NCI-H524 (cell line): ENCODE measurements around the gene SPO11.

Source experiments
- DNase-seq, 2 experiments: peaks; one replicate each; lab custom pipeline; 2025; lab: John Stamatoyannopoulos, UW

The SPO11 gene

DNA sequence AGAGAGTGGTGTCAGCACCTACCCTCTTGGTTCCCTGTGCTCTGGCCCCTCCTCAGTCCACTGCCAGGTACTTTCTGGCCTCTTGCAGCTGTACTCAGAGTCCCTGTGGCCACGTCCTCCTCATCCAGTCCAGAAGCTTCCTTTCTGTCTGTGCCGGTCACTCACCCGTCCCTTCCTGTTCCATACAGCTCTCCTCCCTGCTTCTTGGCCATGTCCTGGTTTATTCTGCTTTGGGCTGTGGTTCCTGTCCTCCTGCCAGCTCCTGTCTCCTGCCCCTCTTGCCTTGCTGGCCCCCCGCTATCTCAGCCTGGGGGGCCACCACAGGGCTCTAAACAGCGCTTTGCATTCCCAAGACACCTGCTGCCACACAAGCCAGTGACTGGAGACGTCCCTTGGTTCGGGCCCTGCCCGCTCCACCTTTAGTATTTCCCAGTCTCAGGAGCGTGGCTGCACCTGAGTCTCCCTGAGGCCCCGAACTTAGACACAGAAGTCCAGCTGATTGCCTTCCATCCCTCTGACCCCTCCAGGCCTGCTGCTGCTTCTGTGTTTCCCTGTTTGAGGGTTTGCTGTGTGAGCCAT is 46.1 kb downstream of the SPO11 start:
- DNase-seq: no peak

DNA sequence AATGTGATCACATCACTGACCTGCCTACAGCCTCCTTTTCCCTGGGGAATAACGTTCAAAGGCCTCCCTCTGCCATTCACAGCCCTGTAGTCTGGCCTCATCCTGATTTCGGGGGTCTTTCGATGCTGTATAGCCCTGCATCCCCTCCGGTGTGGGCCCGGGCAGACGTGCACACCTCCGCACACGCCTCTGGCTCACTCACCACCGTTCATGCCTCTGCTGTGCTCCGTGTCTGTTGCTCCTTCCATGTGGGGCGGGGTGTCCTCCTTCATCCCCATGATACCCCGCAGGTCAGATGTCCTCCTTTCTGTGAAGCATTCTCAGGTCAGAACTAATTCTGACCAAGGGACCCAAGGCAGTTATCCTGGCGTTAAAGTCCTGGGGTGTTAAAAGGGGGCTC is 47.7 kb downstream of the SPO11 start:
- no peak for DNase-seq

DNA sequence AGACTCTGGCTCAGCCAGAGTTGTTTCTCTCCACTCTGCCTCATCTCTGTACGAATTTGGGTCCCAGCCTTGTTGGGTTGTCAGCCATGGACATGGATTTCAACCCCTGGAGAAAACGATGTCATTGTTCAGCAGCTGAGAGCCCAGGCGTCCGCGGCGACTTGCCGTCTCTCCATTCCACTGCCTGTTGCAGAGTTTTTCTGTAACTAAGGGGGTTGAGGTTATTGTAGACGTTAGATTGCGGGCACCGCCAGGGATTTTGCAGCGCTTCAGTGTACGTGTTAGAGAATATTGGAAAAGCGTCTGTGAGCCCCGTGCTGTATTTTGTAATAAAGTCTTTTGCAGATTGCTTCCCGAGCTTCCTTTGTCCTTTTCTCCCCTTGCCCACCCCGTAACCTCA is 48.5 kb downstream of the SPO11 start:
- DNase-seq: no peak

DNA sequence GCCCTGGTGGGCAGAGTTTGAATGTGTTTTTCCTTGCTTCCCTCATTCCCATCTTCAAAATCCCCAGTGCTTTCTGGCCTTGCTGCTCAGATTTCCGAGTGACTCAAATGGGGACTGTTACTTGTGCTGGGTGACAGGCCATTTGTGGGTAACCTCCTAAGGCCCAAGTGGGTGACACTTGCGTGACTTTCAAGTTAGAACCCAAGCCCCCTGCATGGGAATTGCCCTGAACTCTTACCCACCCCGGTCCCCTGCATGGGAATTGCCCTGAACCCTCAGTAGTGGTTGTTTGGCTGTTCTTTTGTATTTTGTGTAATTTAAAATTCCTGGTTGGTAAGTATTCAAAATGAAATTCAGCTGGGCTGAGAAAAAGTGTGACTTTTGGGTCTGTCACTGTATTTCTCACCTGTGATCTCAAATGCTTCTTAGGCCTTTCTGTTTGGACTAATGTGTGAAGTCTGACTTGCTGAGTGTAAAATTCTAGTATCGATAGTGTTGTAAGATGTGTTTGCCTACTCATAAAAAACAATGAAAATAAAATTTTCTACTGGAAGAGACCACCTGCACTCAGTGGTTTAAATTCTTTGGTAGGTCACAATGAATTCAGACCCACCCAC is 49.2 kb downstream of the SPO11 start:
- no peak for DNase-seq

DNA sequence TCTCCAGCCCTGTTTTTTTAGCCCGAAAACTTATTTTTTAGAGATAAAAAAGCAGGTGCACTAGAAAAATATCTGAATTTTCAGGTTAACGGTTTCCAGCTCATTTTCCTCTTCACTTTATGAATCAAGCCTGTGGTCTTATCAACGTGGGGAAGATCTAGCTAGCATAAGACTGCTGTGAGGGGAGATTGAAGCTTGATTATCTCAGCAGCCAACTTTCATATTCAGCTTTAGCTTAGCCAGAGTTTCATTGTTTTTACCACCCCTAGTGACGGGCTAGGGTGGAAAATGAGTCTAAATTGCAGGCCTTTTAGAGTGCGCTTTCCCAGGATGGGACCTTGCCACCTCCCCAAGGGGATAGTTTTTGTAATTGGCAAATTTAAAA is 49.7 kb downstream of the SPO11 start:
- DNase-seq: no peak

DNA sequence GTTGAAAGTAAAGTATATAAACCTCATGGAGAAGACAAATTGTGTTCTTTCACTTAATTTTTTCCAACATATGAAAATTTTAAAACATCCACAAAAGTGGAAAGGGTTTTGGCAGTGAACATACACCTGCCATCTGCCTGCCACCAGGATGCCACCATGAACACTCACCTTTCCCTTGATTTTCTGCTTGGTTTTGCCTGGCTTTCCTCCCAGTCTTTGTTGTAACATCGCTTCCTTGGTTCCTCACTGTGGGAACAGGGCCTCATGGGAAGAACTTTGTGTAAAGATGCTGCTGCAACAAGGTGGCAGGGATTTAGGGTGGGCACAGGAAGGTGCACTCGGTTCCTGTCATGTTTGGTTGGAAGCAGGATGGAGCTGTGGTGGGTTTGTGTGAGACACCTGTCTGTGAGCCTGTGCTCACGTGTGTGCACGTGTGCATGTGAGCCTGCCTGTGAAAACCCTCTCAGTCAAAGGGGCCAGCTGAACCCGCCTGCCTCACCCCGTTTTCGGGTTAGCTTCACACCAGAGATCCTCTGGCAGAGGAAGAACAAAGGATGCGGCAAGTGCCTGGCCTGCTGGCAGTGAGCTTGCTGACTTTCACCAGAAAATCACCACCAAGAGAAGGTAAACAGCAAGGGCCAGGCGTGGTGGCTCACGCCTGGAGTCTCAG is 50.6 kb downstream of the SPO11 start:
- DNase-seq: no peak

DNA sequence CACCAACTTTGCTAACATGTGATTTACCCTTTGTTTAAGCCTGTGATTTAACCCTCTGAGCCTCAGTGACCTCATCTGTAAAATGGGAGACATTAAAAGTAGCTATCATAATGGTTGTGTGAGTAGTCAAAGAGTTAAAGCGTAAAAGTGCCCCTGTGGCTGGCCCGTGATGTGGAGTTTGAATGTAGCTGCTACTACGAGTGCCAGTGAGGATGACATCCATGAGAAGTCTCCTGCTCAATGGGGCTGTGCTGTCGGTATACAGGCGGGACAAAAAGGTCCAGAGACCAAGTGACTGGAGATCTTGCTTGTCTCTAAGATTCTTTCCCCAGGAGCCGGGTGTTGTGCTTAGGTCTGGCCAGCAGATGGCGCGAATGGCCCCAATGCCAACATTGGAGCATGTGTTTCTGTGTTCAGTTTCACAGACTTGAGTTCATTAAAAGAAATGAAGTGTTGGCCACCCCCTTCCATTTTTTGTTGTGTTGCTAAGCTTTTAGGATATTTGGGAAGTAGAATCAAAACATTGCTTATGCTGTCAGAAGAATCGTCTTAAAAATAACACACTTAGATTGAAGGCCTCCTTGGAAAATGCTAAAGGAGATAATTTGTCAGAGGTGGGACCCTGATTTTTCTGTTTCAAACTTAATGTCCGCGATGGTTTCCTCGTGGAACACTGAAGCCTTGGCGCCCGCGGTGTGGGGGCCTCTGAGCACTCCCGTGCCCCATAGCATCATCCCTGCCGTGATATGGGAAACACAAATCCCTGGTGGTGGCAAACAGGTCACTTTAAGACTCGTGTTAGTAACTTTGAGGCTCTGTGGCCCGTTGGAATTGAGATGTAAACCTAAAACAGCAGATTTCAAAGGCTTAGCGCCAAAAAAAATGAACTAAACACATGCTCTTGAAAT is 52.2 kb downstream of the SPO11 start:
- peak; percentile 22 to 55 for DNase-seq

DNA sequence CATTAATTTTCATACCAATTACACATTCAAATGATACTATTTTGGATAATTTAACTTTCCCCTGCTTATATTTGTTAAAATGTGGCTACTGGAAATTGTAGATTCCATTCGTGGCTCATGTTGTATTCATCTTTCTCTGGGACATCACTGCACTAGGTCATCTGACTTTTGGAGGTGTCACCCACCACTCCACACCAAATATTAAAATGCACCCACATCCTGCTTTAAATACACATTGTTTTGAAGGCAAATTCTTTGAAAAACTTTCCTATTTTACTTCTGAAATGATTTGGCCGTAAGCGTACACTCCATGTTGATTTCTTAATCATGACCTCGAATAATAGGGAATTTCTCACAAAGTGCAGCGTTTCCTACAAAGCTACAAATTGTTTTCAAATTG is 52.9 kb downstream of the SPO11 start:
- DNase-seq: no peak

DNA sequence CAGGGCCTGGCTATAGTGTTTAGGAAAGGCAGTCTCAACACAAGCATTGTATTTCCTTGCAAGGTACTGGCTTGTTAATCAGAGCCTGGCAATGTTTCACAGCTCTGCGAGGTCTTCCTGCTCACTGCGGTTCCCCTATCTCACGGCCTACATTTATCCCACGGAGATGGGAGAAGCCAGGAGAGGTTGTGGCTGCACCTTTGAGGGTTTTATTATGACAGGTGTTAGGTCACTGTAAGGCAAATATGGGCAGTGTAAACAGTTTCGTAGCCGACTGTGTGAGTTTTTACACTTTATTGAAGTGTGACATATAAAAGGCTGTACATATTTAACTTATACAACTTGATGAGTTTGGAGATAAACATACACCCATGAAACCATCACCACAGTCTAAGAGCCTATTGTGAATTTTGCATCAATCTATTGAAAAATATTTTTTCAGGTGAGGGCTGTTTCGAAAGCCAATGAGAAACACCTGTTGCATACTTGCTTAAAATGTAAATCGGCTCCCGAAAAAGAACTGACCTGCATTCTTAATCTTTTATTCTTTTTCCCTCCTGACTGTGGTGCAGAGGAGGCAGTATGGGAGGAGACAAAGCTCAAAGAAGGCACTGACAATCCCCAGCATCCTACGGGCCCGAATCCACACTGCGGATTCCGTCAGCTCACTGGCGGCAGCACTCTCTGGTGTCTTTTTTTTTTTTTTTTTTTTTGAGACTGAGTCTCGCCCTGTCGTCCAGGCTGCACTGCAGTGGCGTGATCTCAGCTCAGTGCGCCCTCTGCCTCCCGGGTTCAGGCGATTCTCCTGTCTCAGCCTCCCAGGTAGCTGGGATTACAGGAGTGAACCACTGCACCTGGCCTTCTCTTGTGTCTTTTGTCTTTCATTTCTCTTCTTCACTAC is 54.1 kb downstream of the SPO11 start:
- no peak for DNase-seq

DNA sequence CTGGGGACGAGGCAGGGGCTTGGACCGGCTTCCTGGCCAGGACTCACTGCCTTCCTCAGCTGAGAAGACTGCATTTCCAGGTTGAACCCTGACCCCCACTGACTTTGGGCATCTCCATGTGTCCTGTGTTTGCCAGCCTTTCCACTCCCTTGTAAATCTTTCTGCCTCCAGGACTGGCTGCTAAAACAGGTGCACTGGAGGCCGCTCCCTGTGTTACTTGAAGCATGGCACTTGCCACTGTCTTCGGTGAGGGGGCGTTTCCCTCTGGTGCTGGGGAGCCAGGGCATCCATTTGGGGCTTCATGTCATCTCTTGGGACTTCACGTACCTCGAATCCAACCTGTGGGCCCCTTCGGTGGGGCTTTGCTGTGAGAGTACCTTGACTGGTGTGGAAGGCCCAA is 54.9 kb downstream of the SPO11 start:
- DNase-seq: no peak

DNA sequence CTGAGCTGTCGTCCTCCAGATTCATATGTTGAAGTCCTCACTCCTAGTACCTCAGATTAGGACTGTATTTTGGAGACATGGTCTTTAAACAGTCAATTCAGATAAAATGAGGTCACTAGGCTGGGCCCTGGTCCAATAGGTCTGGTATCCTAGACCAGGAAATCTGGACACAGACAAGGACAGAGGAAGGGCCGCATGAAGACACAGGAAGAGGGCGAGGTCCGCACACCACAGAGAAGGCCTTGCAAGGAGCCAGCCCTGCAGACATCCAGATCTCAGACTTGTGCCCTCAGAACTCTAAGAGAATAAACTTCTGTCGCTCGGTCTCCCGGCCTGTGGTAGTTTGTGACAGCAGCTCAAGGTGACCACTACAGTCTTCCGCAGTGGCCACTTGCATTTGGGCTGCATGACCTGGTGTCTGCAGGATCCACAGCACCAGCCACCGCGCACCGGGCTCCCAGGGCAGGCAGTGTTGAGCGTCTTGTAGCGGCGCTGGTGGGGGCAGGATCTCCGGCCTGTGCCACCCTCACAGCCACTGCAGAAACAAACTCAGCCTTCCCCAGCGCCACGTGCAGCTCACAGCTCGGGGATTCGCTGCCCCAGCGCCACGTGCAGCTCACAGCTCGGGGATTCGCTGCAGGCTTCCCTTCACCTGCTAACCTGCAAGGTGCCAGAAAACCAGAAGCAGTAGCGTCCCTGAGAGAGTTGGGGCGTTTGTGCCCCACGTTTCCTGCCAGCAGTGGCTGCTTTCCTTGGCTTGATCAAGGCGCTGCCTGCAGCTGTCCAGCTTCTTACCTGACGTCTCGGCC is 55.6 kb downstream of the SPO11 start:
- no peak for DNase-seq

DNA sequence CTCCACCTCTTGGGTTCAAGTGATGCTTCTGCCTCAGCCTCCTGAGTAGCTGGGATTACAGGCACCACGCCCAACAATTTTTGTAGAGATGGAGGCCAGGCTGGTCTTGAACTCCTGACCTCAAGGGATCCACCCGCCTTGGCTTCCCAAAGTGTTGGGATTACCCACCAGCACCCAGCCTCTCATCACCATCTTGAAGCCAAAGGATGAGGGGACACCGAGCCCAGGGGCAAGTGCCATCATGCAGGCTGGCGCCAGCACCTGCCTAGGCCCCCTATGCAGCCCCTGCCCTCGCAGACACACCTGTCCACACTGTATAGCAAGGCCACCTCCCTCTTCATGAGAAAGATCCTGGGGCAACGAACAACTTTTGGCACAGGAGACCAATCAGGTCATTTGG is 56.3 kb downstream of the SPO11 start:
- DNase-seq: no peak

DNA sequence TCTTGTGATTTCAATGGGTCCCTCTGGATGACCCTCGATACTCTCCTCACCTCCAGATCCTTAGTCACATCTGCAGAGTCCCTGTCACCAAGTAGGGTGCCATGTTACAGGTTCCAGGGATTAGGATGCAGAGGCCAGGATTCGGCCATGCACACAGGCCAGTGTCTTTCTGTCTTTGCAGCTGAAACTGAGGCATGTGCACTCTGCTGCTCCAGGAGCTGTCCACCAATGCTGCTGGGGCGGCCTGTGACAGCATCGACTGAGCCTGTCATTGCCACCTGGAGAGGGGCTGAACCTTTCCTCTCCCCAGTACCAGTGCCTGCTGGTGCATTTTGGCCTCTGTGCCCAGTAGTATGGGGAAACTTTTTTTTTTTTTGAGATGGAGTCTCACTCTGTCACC is 57.2 kb downstream of the SPO11 start:
- no peak for DNase-seq

DNA sequence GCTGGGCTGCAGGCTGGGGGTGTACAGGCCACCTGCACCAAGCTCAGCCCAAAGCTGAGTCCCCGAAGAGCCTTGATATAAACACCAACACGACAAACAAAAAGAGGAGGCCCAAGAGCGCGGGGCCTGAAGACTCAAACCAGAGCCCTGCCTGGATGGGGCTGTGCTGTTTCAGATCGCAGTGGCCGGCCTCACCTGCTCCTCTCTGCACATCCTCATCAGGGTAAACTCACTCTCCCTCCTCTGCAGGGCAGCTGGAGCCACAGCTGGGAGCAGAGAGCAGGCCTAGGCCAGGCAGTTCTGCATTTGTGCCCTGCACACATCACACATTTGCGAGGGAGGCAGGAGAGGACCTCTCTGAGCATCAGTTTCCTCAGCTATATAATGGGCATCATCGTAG is 57.9 kb downstream of the SPO11 start:
- no peak for DNase-seq

DNA sequence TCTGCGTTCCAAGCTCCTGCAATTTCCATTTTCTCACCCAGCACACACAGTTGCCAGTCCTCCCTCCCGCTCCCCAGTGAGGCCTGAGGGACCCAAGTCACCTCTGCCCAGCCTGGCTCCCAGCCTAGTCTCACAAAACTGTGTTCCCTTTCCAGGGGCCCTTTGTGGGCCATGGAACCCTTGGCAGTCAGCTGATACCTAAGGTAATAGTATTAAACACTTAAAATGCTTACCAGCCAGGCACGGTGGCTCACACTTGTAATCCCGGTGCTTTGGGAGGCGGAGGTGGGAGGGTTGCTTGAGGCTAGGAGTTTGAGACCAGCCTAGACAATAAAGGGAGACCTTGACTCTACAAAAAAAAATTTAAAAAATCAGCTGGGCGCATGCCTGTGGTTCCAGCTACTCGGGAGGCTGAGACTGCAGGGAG is 58.4 kb downstream of the SPO11 start:
- DNase-seq: no peak

DNA sequence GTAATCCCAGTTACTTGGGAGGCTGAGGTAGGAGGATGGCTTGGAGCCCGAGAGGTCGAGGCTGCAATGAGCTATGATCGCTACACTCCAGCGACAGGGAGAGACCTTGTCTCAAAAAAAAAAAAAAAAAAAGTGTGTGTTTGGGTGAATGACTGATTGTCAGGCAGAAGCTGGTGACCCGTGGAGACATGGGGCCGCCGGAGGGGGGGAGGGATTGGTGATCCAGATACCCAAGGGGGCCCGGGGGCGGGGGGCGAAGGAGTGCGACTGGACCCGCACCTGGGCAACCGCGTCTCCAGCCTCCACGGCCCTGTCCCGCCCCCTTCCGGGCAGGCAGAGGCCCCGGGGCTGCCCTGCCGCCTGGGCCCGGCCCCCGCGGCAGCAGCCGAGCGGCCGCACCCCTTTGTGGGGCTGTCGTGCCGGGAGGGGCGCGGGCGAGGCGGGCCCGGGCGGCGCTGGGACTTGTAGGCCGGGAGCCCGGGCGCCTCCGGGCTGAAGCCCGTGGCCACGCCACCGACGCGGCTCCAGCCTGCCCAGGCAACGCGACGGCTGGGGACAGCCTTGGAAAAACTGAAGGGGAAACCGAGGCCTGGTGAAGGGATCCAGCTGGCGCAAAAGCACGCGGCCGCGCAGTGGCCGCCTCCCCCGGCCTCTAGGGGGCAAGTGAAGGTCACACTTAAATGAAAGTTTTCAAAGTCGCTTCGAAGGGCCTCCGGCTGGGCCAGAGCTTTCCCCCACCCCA is 59.5 kb downstream of the SPO11 start:
- no peak for DNase-seq

DNA sequence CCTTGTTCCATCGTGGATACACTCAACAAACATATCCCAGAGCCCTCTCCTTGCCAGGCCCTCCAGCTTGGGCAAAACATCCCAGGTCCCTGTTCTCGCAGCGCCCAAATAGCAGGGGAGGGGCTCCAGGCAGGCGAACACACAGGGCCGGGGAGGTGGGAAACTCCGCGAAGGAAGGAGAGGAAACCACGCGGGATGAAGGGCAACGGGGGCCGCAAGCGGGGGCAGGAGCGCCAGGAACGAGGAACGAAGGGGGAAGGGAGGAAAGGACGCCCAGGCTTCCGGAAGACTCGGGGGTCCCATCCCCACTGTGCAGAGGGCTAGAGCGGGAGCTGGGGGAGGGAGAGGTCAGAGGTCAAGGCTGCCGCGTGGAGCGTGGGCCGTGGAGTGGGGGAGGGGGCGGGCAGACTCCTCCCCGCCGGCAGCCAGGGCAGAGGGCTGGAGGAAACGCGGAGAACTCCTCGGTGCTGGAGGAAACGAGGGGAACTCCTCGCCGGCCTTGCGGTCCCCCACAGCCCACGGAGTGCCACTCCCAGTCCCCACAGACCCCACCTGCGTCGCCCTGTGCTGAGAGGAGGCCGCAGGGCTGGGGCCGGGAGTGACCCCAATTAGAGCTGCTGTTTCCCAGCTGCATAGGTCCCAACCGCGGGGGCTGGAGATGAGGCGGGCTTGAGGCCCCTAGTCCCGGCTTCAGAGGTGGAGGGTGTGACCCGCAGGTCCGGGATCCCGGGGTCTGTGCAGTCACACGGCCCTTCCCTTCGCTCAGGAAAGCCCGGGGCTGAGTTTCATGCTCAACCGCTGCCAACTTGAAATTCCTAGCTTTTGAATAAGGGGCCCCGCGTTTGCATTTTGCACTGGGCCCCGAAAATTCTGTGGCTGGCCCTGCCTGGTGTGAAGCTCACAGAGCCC is 60.3 kb downstream of the SPO11 start:
- DNase-seq: no peak

DNA sequence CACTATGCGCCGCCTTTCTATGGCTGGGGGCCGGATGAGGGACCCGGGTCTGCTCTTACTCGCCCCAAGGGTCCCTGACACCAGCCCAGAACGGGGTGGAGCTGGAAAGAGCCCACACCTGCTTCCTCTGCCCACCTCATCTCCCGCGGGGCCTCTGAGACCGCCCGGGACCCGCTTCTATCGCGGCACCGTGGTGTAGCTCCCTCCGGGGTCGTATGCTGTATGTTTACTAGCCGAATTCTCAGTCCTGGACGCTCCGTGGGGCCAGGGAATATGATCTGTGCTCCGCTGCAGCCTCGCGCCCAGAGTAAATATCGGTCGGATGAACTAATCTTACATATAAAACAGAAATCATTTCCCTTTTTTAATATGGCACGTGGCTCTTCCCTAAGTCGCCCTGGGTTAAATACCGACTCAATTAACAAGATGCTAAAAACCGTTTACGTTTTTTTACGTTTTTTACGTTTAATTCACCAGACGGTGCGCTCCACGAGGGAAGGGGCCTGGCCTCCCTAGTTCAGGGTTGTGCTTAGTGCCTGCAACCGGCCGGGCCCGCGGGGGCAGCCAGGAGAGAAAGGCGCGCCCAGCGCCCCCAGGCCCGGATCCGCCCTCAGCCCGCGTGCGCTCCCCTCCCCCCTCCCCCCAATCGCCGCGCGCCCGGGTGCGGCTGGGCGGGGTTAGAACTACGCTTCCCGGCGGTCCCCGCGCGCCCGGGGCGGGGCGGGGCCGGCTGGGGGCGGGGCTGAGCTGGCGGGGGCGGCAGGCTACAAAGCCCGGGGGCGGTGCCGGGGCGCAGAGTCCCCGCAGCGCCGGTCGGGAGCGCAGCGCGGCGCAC is 61.2 kb downstream of the SPO11 start, which contains the start of gene RBM38:
Gene RBM38, plus strand, starts transcription at position 793 of the 835 bp plus-strand sequence. CDS start 186 bp downstream, outside the sequence.
- peak; percentile 27 to 63 for DNase-seq
